HEK293 (cell line): Measurements from ENCODE around the gene LDB2.
A peak's percentile ranks its signal among the peaks of the same experiment; 100 is the strongest.

Experiments used
- CTCF ChIA-PET: fragments of 350-600 bp; formaldehyde crosslinking; extraction: SDS; loops from one replicate; lab custom pipeline; 2021; ENCODE audit warnings: antibody characterized with exemption; lab: Yijun Ruan, JAX
- POLR2A ChIA-PET: fragments of 300-600 bp; formaldehyde crosslinking; extraction: SDS; loops from one replicate; lab custom pipeline; 2020; ENCODE audit warnings: antibody characterized with exemption, inconsistent platforms; lab: Yijun Ruan, JAX
- H3K27ac ChIP-seq: fragments of 200-500 bp; sonication (Bioruptor generic); 2 replicates; pipeline ENCODE4 v1.5.1; 2014; ENCODE audit warnings: low read depth, low read length, control low read depth, inconsistent platforms; ENCODE audit errors: extremely low read depth
- H3K36me3 ChIP-seq, 2 experiments: fragments of 200-500 bp in 1 of 2; sonication (Bioruptor generic) in 1 of 2; 1 replicate in 1 of 2; 2 replicates in 1 of 2; pipeline ENCODE4 v1.5.1; 2014 to 2017; ENCODE audit warnings: inconsistent platforms in 2 of 2, low read length in 2 of 2; ENCODE audit not compliant: control insufficient read depth in 2 of 2, insufficient read depth in 1 of 2
- H3K4me1 ChIP-seq: fragments of 200-500 bp; sonication (Bioruptor generic); 2 replicates; pipeline ENCODE4 v1.5.1; 2014; ENCODE audit warnings: mild to moderate bottlenecking, low read length, inconsistent platforms; ENCODE audit not compliant: control insufficient read depth, insufficient read depth
- H3K4me3 ChIP-seq: 2 replicates; pipeline ENCODE4 v1.5.1; 2011; ENCODE audit warnings: low read depth, mild to moderate bottlenecking, control low read depth, low read length, moderate library complexity
- H3K9me3 ChIP-seq: fragments of 200-500 bp; sonication (Bioruptor generic); 2 replicates; pipeline ENCODE4 v1.5.1; 2014; ENCODE audit warnings: low read depth, low read length, inconsistent platforms; ENCODE audit not compliant: control insufficient read depth, insufficient read depth
- BCL11B ChIP-seq: fragments of 450-650 bp; formaldehyde crosslinking; IDR thresholded peaks from 2 replicates; pipeline ENCODE4 v1.5.1; 2016; ENCODE audit warnings: low read depth, missing biosample characterization, missing genetic modification characterization
- HOXC10 ChIP-seq: sonication (generic); formaldehyde crosslinking; IDR thresholded peaks from 2 replicates; pipeline ENCODE4 v1.8.1; 2023; ENCODE audit warnings: mild to moderate bottlenecking, missing genetic modification reagents
- KLF16 ChIP-seq: fragments of 450-650 bp; formaldehyde crosslinking; IDR thresholded peaks from 2 replicates; pipeline ENCODE4 v1.5.1; 2017; ENCODE audit warnings: missing biosample characterization, missing genetic modification characterization
- SP2 ChIP-seq: fragments of 450-650 bp; formaldehyde crosslinking; IDR thresholded peaks from 2 replicates; pipeline ENCODE4 v1.5.1; 2016; ENCODE audit warnings: missing biosample characterization, missing genetic modification characterization
- YY1 ChIP-seq: fragments of 450-650 bp; formaldehyde crosslinking; IDR thresholded peaks from 2 replicates; pipeline ENCODE4 v1.5.1; 2018; ENCODE audit warnings: missing biosample characterization, missing genetic modification characterization
- ZFP37 ChIP-seq: fragments of 450-650 bp; formaldehyde crosslinking; IDR thresholded peaks from 2 replicates; pipeline ENCODE4 v1.5.1; 2016; ENCODE audit warnings: missing biosample characterization, missing genetic modification characterization
- ZNF2 ChIP-seq: fragments of 450-650 bp; formaldehyde crosslinking; IDR thresholded peaks from 2 replicates; pipeline ENCODE4 v1.5.1; 2016; ENCODE audit warnings: missing biosample characterization, missing genetic modification characterization
- ZNF23 ChIP-seq: fragments of 450-650 bp; formaldehyde crosslinking; IDR thresholded peaks from 2 replicates; pipeline ENCODE4 v1.5.1; 2016; ENCODE audit warnings: missing biosample characterization, missing genetic modification characterization, borderline replicate concordance
- ZNF335 ChIP-seq: fragments of 450-650 bp; formaldehyde crosslinking; conservative IDR thresholded peaks from 2 replicates; pipeline ENCODE4 v1.5.1; 2016; ENCODE audit warnings: missing biosample characterization, missing genetic modification characterization
- ZNF341 ChIP-seq: fragments of 450-650 bp; formaldehyde crosslinking; IDR thresholded peaks from 2 replicates; pipeline ENCODE4; 2016; ENCODE audit warnings: low read depth, missing biosample characterization, missing genetic modification characterization
- ZNF37A ChIP-seq: fragments of 450-650 bp; IDR thresholded peaks from 2 replicates; pipeline ENCODE4 v1.5.1; 2018; ENCODE audit warnings: missing biosample characterization, missing genetic modification characterization
- ZNF510 ChIP-seq: fragments of 450-650 bp; formaldehyde crosslinking; IDR thresholded peaks from 2 replicates; pipeline ENCODE4 v1.5.1; 2018; ENCODE audit warnings: mild to moderate bottlenecking, missing genetic modification characterization, missing biosample characterization; ENCODE audit not compliant: insufficient replicate concordance
- ZNF560 ChIP-seq: fragments of 450-650 bp; formaldehyde crosslinking; IDR thresholded peaks from 2 replicates; pipeline ENCODE4 v1.5.1; 2017; ENCODE audit warnings: missing biosample characterization, missing genetic modification characterization, borderline replicate concordance
- ZNF585B ChIP-seq: fragments of 450-650 bp; formaldehyde crosslinking; IDR thresholded peaks from 2 replicates; pipeline ENCODE4 v1.5.1; 2016; ENCODE audit warnings: missing biosample characterization, missing genetic modification characterization
- ZNF600 ChIP-seq: fragments of 450-650 bp; formaldehyde crosslinking; IDR thresholded peaks from 2 replicates; pipeline ENCODE4 v1.5.1; 2016; ENCODE audit warnings: missing biosample characterization, missing genetic modification characterization
- ZNF624 ChIP-seq: fragments of 450-650 bp; formaldehyde crosslinking; IDR thresholded peaks from 2 replicates; pipeline ENCODE4 v1.5.1; 2017; ENCODE audit warnings: missing biosample characterization, missing genetic modification characterization
- ZNF701 ChIP-seq: fragments of 450-650 bp; formaldehyde crosslinking; IDR thresholded peaks from 2 replicates; pipeline ENCODE4 v1.5.1; 2016; ENCODE audit warnings: missing biosample characterization, missing genetic modification characterization
- ZNF707 ChIP-seq: fragments of 450-650 bp; formaldehyde crosslinking; IDR thresholded peaks from 2 replicates; pipeline ENCODE4 v1.5.1; 2016; ENCODE audit warnings: missing biosample characterization, missing genetic modification characterization
- ZNF747 ChIP-seq: fragments of 450-650 bp; formaldehyde crosslinking; IDR thresholded peaks from 2 replicates; pipeline ENCODE4 v1.5.1; 2016; ENCODE audit warnings: missing biosample characterization, missing genetic modification characterization
- ZNF777 ChIP-seq: fragments of 450-650 bp; formaldehyde crosslinking; IDR thresholded peaks from 2 replicates; pipeline ENCODE4 v1.5.1; 2017; ENCODE audit warnings: missing biosample characterization, missing genetic modification characterization, borderline replicate concordance
- ZSCAN16 ChIP-seq: fragments of 450-650 bp; formaldehyde crosslinking; IDR thresholded peaks from 2 replicates; pipeline ENCODE4 v1.5.1; 2016; ENCODE audit warnings: missing biosample characterization, missing genetic modification characterization
- TF ChIP-seq, protein P1 (sequence below): fragments of 450-650 bp; IDR thresholded peaks from 2 replicates; pipeline ENCODE4 v1.5.1; 2018; ENCODE audit warnings: missing biosample characterization, missing genetic modification characterization
- TF ChIP-seq, protein P2 (sequence below): sonication (generic); formaldehyde crosslinking; IDR thresholded peaks from 2 replicates; pipeline ENCODE4 v1.8.1; 2022; ENCODE audit warnings: mild to moderate bottlenecking, moderate library complexity, missing genetic modification reagents

Gene LDB2

GRCh38 chr4:16875487-16875886 is 23.0 kb downstream of the LDB2 start (continued):
- TF ChIP-seq ZNF707 (no peak), ZSCAN16 (tag by site-specific recombination) (no peak), ZNF777 (tag by site-specific recombination) (no peak), ZNF600 (no peak)

DNA sequence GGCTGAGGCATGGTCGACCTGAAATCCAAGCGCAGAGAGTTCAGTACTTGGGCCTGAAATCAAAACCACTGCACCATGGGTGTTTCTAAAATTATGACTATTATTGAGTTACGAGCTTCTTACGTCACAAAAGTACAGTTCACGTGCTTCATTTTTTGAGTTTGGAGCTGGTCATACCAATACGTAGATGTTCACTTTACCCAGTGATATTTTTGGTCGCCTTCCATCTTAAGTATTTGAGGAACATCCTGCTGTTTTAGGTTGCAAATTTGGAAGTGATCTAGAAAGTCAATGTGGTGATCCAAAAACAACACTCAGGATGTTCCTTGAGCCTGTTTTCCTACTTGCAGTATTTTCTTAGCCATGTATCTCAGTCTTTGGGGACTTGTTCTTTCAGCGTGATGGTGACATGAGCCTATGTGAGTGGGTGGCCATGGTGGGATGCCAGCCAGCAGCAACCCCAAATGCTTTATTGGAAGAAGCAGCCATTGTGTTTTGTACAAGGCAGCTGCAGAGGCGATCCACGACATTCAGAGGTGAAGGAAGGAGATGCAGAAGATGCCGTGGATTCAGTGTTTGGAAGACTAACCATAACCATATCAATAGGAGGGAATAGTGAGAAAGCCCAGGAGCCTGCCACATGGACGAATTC is 28.7 kb downstream of the LDB2 start:
- no peak overlapping the region for H3K4me3 ChIP-seq
- no peaks in the 10 kb centered on the region for H3K9me3 ChIP-seq
- POLR2A ChIA-PET, result no interaction called here
- CTCF ChIA-PET, result no interaction called here
- no peaks in the 10 kb centered on the region for H3K36me3 ChIP-seq
- H3K4me1 ChIP-seq, result no peaks in the 10 kb centered on the region
- H3K27ac ChIP-seq, result no peak overlapping the region
- TF ChIP-seq ZNF510 (tag by site-specific recombination), result no peak
- no peak for TF ChIP-seq BCL11B (tag by site-specific recombination)
- TF ChIP-seq ZNF335 (tag by site-specific recombination), result no peak
- TF ChIP-seq HOXC10 (CRISPR knock-in tag), result no peak
- TF ChIP-seq ZNF624, result no peak
- no peak for TF ChIP-seq ZNF701 (tag by site-specific recombination)
- TF ChIP-seq ZNF585B (tag by site-specific recombination), result no peak
- no peak for TF ChIP-seq ZNF37A (tag by site-specific recombination)

DNA sequence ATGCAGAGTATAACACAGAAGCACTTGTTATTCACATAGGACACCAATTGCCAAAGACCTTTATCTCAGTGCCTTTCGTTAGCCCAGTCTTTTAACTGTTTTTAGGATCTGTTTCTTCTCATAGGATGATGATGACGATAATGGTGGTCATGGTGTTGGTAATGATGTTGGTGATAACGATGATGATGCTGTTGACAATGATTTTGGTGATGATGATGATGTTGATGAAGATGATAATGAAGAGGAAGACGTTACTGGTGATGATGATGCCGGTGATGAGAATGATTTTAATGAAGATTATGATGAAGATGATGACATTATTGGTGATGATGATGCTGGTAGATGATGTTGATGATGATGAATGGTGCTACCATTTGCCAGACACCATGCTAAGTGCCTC is 29.8 kb downstream of the LDB2 start:
- TF ChIP-seq, protein P1, sequence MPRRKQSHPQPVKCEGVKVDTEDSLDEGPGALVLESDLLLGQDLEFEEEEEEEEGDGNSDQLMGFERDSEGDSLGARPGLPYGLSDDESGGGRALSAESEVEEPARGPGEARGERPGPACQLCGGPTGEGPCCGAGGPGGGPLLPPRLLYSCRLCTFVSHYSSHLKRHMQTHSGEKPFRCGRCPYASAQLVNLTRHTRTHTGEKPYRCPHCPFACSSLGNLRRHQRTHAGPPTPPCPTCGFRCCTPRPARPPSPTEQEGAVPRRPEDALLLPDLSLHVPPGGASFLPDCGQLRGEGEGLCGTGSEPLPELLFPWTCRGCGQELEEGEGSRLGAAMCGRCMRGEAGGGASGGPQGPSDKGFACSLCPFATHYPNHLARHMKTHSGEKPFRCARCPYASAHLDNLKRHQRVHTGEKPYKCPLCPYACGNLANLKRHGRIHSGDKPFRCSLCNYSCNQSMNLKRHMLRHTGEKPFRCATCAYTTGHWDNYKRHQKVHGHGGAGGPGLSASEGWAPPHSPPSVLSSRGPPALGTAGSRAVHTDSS, result peak; percentile 48; the same call in 1 of the 2 replicates
- no peak for TF ChIP-seq ZNF2 (tag by site-specific recombination)
- TF ChIP-seq, all 188 proteins: peak for 1
- H3K9me3 ChIP-seq, result no peaks in the 10 kb centered on the region
- no peak overlapping the region for H3K27ac ChIP-seq
- H3K4me3 ChIP-seq, result no peak overlapping the region
- H3K4me1 ChIP-seq, result no peaks in the 10 kb centered on the region
- ChIA-PET POLR2A (no interaction called here), CTCF (no interaction called here)
- H3K36me3 ChIP-seq, result no peaks in the 10 kb centered on the region

- TF ChIP-seq KLF16 (tag by site-specific recombination) (no peak), YY1 (no peak), ZNF335 (tag by site-specific recombination) (no peak), ZFP37 (tag by site-specific recombination) (no peak)
- TF ChIP-seq, all 188 proteins: peak for 0
- ChIA-PET POLR2A (no interaction called here), CTCF (no interaction called here)
- Histone ChIP-seq H3K36me3 (no peaks in the 10 kb centered on the region), H3K9me3 (no peaks in the 10 kb centered on the region), H3K4me3 (no peak overlapping the region), H3K4me1 (no peaks in the 10 kb centered on the region), H3K27ac (no peak overlapping the region)
Measured at GRCh38 chr4:16867827-16868226, 30.6 kb downstream of the LDB2 start.

- no peak for TF ChIP-seq ZNF341
- no peak for TF ChIP-seq SP2
- TF ChIP-seq, protein P2, sequence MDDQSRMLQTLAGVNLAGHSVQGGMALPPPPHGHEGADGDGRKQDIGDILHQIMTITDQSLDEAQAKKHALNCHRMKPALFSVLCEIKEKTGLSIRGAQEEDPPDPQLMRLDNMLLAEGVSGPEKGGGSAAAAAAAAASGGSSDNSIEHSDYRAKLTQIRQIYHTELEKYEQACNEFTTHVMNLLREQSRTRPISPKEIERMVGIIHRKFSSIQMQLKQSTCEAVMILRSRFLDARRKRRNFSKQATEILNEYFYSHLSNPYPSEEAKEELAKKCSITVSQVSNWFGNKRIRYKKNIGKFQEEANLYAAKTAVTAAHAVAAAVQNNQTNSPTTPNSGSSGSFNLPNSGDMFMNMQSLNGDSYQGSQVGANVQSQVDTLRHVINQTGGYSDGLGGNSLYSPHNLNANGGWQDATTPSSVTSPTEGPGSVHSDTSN (CRISPR knock-in tag), result no peak
- TF ChIP-seq ZNF747, result no peak
- no peak for TF ChIP-seq ZNF23 (tag by site-specific recombination)
- TF ChIP-seq ZNF560 (tag by site-specific recombination), result no peak
- POLR2A ChIA-PET, result no interaction called here
- H3K36me3 ChIP-seq, result no peaks in the 10 kb centered on the region
- no peaks in the 10 kb centered on the region for H3K9me3 ChIP-seq
- H3K4me1 ChIP-seq, result no peaks in the 10 kb centered on the region
- H3K27ac ChIP-seq, result no peak overlapping the region
- H3K4me3 ChIP-seq, result no peak overlapping the region
- CTCF ChIA-PET, result no interaction called here
Measured at GRCh38 chr4:16866974-16867373, 31.5 kb downstream of the LDB2 start.
